ENCODE results near the gene IFITM2.
A peak's percentile ranks its signal among the peaks of the same experiment; 100 is the strongest.
"Not testable (repeated sequence)": the region's sequence is repeated elsewhere in the genome, so short reads cannot be mapped to it uniquely, and the experiment has no call there.

Gene IFITM2

GRCh38 chr11:316031-316701, 8.6 kb downstream of the IFITM2 start:
- ChIA-PET POLR2A (no interaction called here), CTCF (interaction anchor here (0.6 to 1.5 kb wide), 3 partner anchors 13 to 44 kb away, joined by 3 to 6 read pairs (median 4); no protein-coding TSS in a partner anchor)
- H3K9me3 ChIP-seq (ENCODE audit: control insufficient read depth, insufficient read depth, low read depth, low read length) = no peaks in the 10 kb centered on the region
- no peak for TF ChIP-seq ZNF621 (tag by site-specific recombination; IDR thresholded peaks at IDR 0.05)
- no peak for TF ChIP-seq YY1 (tag by site-specific recombination; IDR thresholded peaks at IDR 0.05)
- no peak for TF ChIP-seq ZNF639 (tag by site-specific recombination; IDR thresholded peaks at IDR 0.05)
- TF ChIP-seq REPIN1 (tag by site-specific recombination; IDR thresholded peaks at IDR 0.05; ENCODE audit: low read depth) = no peak
- TF ChIP-seq ZNF138 (tag by site-specific recombination; IDR thresholded peaks at IDR 0.05; ENCODE audit: borderline replicate concordance) = no peak
- TF ChIP-seq ZSCAN16 (tag by site-specific recombination; IDR thresholded peaks at IDR 0.05) = no peak
- TF ChIP-seq GLI4 (tag by site-specific recombination; IDR thresholded peaks at IDR 0.05) = no peak
- no peak for TF ChIP-seq ZBTB7A (tag by site-specific recombination; IDR thresholded peaks at IDR 0.05; ENCODE audit: low read depth)
- TF ChIP-seq ZNF658 (tag by site-specific recombination; IDR thresholded peaks at IDR 0.05) = no peak
- TF ChIP-seq KLF9 (tag by site-specific recombination; IDR thresholded peaks at IDR 0.05; ENCODE audit: low read depth) = no peak
- no peak for TF ChIP-seq ZNF121 (tag by site-specific recombination; IDR thresholded peaks at IDR 0.05)
- TF ChIP-seq PATZ1 (tag by site-specific recombination; IDR thresholded peaks at IDR 0.05) = no peak
- TF ChIP-seq ZNF76 (tag by site-specific recombination; IDR thresholded peaks at IDR 0.05; ENCODE audit: borderline replicate concordance, low read depth) = no peak
- no peak for TF ChIP-seq HOXD13 (CRISPR knock-in tag; IDR thresholded peaks at IDR 0.05; ENCODE audit: borderline replicate concordance)
- TF ChIP-seq FEZF1 (tag by site-specific recombination; IDR thresholded peaks at IDR 0.05) = no peak
- TF ChIP-seq GLIS2 (tag by site-specific recombination; IDR thresholded peaks at IDR 0.05) = no peak
- no peak for TF ChIP-seq ZNF112 (tag by site-specific recombination; IDR thresholded peaks at IDR 0.05)
- no peak for TF ChIP-seq ZBTB17 (tag by site-specific recombination; IDR thresholded peaks at IDR 0.05)
- H3K27ac ChIP-seq (ENCODE audit: extremely low read depth, low read depth, low read length) = no peak overlapping the region
- H3K4me1 ChIP-seq (ENCODE audit: control insufficient read depth, insufficient read depth, low read length) = no peaks in the 10 kb centered on the region
- H3K4me3 ChIP-seq (ENCODE audit: low read depth, low read length) = no peak overlapping the region
- no peaks in the 10 kb centered on the region for H3K36me3 ChIP-seq (ENCODE audit: control insufficient read depth in 2 of 2, insufficient read depth in 1 of 2, low read length in 2 of 2)

GRCh38 chr11:316891-317301, 9.3 kb downstream of the IFITM2 start:
- Histone ChIP-seq H3K27ac (ENCODE audit: extremely low read depth, low read depth, low read length) (no peak overlapping the region), H3K4me3 (ENCODE audit: low read depth, low read length) (no peak overlapping the region), H3K36me3 (ENCODE audit: control insufficient read depth in 2 of 2, insufficient read depth in 1 of 2, low read length in 2 of 2) (no peaks in the 10 kb centered on the region), H3K4me1 (ENCODE audit: control insufficient read depth, insufficient read depth, low read length) (no peaks in the 10 kb centered on the region), H3K9me3 (ENCODE audit: control insufficient read depth, insufficient read depth, low read depth, low read length) (no peaks in the 10 kb centered on the region)
- TF ChIP-seq ZNF48 (tag by site-specific recombination; IDR thresholded peaks at IDR 0.05) (no peak), ZNF24 (tag by site-specific recombination; IDR thresholded peaks at IDR 0.05) (no peak), SCRT1 (tag by site-specific recombination; IDR thresholded peaks at IDR 0.05; ENCODE audit: borderline replicate concordance) (no peak), ZBTB1 (tag by site-specific recombination; IDR thresholded peaks at IDR 0.05) (no peak), ZFP3 (tag by site-specific recombination; IDR thresholded peaks at IDR 0.05; ENCODE audit: low read depth) (no peak)
- POLR2A ChIA-PET = no interaction called here
- CTCF ChIA-PET = interaction anchor here (0.9 to 1.7 kb wide), 5 partner anchors 8 to 46 kb away, joined by 3 to 11 read pairs (median 4); partner anchors contain the start of gene IFITM2

- not testable (repeated sequence) for H3K4me3 ChIP-seq (ENCODE audit: low read depth, low read length); H3K9me3 ChIP-seq (ENCODE audit: control insufficient read depth, insufficient read depth, low read depth, low read length)
- CTCF ChIA-PET = interaction anchor here (0.6 to 1.7 kb wide), 9 partner anchors 9 to 67 kb away, joined by 3 to 11 read pairs (median 3); partner anchors contain the start of gene IFITM2
Observed at GRCh38 chr11:317668-318404, 10.2 kb downstream of the IFITM2 start.

GRCh38 chr11:318405-319120, 10.9 kb downstream of the IFITM2 start:
- H3K4me1 ChIP-seq (ENCODE audit: control insufficient read depth, insufficient read depth, low read length); POLR2A ChIA-PET; H3K36me3 ChIP-seq (ENCODE audit: control insufficient read depth in 2 of 2, insufficient read depth in 1 of 2, low read length in 2 of 2); H3K9me3 ChIP-seq (ENCODE audit: control insufficient read depth, insufficient read depth, low read depth, low read length); H3K27ac ChIP-seq (ENCODE audit: extremely low read depth, low read depth, low read length): not testable (repeated sequence)
- peak overlapping the region; percentile 27 for H3K4me3 ChIP-seq (ENCODE audit: low read depth, low read length)
- CTCF ChIA-PET = interaction anchor here (1.0 to 1.7 kb wide), 3 partner anchors 12 to 67 kb away, joined by 3 to 11 read pairs (median 4); partner anchors contain the start of gene IFITM2

More at GRCh38 chr11:317668-318404, 10.2 kb downstream of the IFITM2 start:
- H3K36me3 ChIP-seq (ENCODE audit: control insufficient read depth in 2 of 2, insufficient read depth in 1 of 2, low read length in 2 of 2); POLR2A ChIA-PET; H3K4me1 ChIP-seq (ENCODE audit: control insufficient read depth, insufficient read depth, low read length); H3K27ac ChIP-seq (ENCODE audit: extremely low read depth, low read depth, low read length): not testable (repeated sequence)
